GM23248 (cell line): ENCODE results near the gene TCF7L2. TPM values are rescaled to one million over a fixed set of nuclear protein-coding genes. Genes with fewer than 3 reads are reported as not detected.

Experiments
- DNase-seq: peaks from one replicate; pipeline ENCODE4 v3.0.0-alpha.2; 2015
- H2AFZ ChIP-seq: fragments of 200-600 bp; sonication (generic); 2 replicates; pipeline ENCODE4 v1.6.1; 2016; ENCODE audit warnings: antibody characterized with exemption
- H3F3A ChIP-seq: fragments of 200-600 bp; sonication (generic); 2 replicates; pipeline ENCODE4 v1.6.1; 2016; ENCODE audit warnings: mild to moderate bottlenecking, antibody characterized with exemption, mixed run types; ENCODE audit not compliant: insufficient read depth
- H3K27ac ChIP-seq: fragments of 200-600 bp; sonication (generic); 2 replicates; pipeline ENCODE4 v1.5.1; 2016; ENCODE audit warnings: mild to moderate bottlenecking
- H3K27me3 ChIP-seq: fragments of 200-600 bp; sonication (generic); replicated peaks from 2 replicates; pipeline ENCODE4 v1.6.1; 2016; ENCODE audit warnings: mild to moderate bottlenecking; ENCODE audit not compliant: insufficient read depth
- H3K36me3 ChIP-seq: fragments of 200-600 bp; sonication (generic); 2 replicates; pipeline ENCODE4 v1.6.1; 2016; ENCODE audit warnings: low read depth, mild to moderate bottlenecking
- H3K4me1 ChIP-seq: fragments of 200-600 bp; sonication (generic); 2 replicates; pipeline ENCODE4 v1.6.1; 2016; ENCODE audit warnings: mild to moderate bottlenecking; ENCODE audit not compliant: insufficient read depth
- H3K4me2 ChIP-seq: fragments of 200-600 bp; sonication (generic); one replicate; pipeline ENCODE4 v1.6.1; 2016; ENCODE audit warnings: mild to moderate bottlenecking; ENCODE audit not compliant: unreplicated experiment
- H3K4me3 ChIP-seq: fragments of 200-600 bp; sonication (generic); 2 replicates; pipeline ENCODE4 v1.5.1; 2016; ENCODE audit warnings: mild to moderate bottlenecking
- H3K79me2 ChIP-seq: fragments of 200-600 bp; sonication (generic); 2 replicates; pipeline ENCODE4 v1.6.1; 2016; ENCODE audit warnings: mild to moderate bottlenecking; ENCODE audit not compliant: insufficient read depth
- H3K9ac ChIP-seq: fragments of 200-600 bp; sonication (generic); 2 replicates; pipeline ENCODE4 v1.6.1; 2016; ENCODE audit warnings: mild to moderate bottlenecking
- H3K9me2 ChIP-seq: fragments of 200-600 bp; sonication (generic); 2 replicates; pipeline ENCODE4 v1.6.1; 2016; ENCODE audit warnings: mixed run types, mild to moderate bottlenecking, moderate library complexity; ENCODE audit not compliant: insufficient read depth
- H3K9me3 ChIP-seq: fragments of 200-600 bp; sonication (generic); one replicate; pipeline ENCODE4 v1.6.1; 2017; ENCODE audit warnings: low read depth
- H4K20me1 ChIP-seq: fragments of 200-600 bp; sonication (generic); 2 replicates; pipeline ENCODE4 v1.6.0; 2016; ENCODE audit not compliant: insufficient read depth
- EZH2 ChIP-seq: fragments of 200-600 bp; sonication (generic); IDR thresholded peaks from 2 replicates; pipeline ENCODE4 v1.6.1; 2018; ENCODE audit warnings: antibody characterized with exemption, mild to moderate bottlenecking; ENCODE audit not compliant: insufficient read depth, poor library complexity, severe bottlenecking
- EZH2phosphoT487 ChIP-seq: fragments of 200-600 bp; sonication (generic); IDR thresholded peaks from 2 replicates; pipeline ENCODE4 v1.6.1; 2018; ENCODE audit warnings: antibody characterized with exemption, moderate library complexity, mild to moderate bottlenecking, low read depth; ENCODE audit not compliant: insufficient read depth
- WGBS, 2 experiments: methylation state at CpG; one replicate each; pipeline ENCODE4 v1.1.6; 2015 to 2017; ENCODE audit warnings: low lambda C conversion rate in 2 of 2, low coverage in 1 of 2; ENCODE audit errors: missing lambda C conversion rate in 2 of 2; 5-methylcytosine and 5-hydroxymethylcytosine counted together
- in situ Hi-C: fragments of 300-500 bp; cut with MboI; formaldehyde crosslinking; loops from 2 replicates; pipeline ENCODE4 v1.15.0; 2020
- polyA plus RNA-seq: library from polyadenylated mRNA; unstranded; fragments of >200 nt; fragmentation: Nextera tagmentation; extraction: Ambion mirVana; gene quantifications from 2 replicates; pipeline ENCODE4 v1.2.1, GENCODE V29; 2016
- total RNA-seq: library from RNA; depleted of rRNA; stranded (reverse); fragments of >200 nt; shearing (Covaris generic); gene quantifications from 2 replicates; pipeline ENCODE4 v1.2.3, GENCODE V29; 2014

The TCF7L2 gene
- total and polyA plus RNA-seq, 2 experiments from 2014 or later: 6.2 to 19.3 TPM

DNA sequence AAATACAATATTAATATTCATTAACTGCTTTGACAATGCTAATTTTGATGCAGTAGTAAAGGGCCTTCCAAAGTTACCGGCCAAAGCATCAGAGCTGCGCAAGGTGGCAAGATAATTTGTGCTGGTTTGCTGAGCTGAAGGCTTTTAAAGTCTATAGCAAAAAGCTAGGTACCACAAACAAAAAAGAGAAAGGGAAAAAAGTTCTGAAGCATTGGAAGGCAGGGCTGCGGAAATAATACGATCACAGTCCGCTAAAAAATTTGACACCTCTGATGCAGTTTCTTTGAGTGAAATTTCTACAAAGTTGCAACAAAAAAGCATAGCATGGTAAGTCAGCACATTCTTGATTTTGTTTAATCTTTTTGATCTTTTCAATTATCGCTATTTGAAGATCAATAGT is 175.6 kb downstream of the TCF7L2 start:
- 97 to 98% methylated on average over 6 of the region's 6 CpGs for WGBS, 2 experiments
- Histone ChIP-seq H3K9ac (peak overlapping the region; percentile 74), H3K4me1 (peaks cover 40% of the 10 kb centered on the region), H3K27ac (no peak overlapping the region), H3K9me3 (no peaks in the 10 kb centered on the region), H3F3A (peaks cover 10% of the 10 kb centered on the region), H3K4me2 (no peak overlapping the region), H3K27me3 (no peaks in the 10 kb centered on the region), H3K9me2 (no peaks in the 10 kb centered on the region), H3K79me2 (peaks cover 98% of the 10 kb centered on the region), H4K20me1 (no peaks in the 10 kb centered on the region), H2AFZ (no peak overlapping the region), H3K4me3 (peak overlapping the region; percentile 77; the same call in 1 of the 2 replicates), H3K36me3 (no peaks in the 10 kb centered on the region)
- in situ Hi-C loops: loop anchor here (10.0 kb wide), 1 partner anchor 171 kb away; the partner anchor contains the start of gene TCF7L2
- DNase-seq: no peak
- no peak for TF ChIP-seq EZH2

DNA sequence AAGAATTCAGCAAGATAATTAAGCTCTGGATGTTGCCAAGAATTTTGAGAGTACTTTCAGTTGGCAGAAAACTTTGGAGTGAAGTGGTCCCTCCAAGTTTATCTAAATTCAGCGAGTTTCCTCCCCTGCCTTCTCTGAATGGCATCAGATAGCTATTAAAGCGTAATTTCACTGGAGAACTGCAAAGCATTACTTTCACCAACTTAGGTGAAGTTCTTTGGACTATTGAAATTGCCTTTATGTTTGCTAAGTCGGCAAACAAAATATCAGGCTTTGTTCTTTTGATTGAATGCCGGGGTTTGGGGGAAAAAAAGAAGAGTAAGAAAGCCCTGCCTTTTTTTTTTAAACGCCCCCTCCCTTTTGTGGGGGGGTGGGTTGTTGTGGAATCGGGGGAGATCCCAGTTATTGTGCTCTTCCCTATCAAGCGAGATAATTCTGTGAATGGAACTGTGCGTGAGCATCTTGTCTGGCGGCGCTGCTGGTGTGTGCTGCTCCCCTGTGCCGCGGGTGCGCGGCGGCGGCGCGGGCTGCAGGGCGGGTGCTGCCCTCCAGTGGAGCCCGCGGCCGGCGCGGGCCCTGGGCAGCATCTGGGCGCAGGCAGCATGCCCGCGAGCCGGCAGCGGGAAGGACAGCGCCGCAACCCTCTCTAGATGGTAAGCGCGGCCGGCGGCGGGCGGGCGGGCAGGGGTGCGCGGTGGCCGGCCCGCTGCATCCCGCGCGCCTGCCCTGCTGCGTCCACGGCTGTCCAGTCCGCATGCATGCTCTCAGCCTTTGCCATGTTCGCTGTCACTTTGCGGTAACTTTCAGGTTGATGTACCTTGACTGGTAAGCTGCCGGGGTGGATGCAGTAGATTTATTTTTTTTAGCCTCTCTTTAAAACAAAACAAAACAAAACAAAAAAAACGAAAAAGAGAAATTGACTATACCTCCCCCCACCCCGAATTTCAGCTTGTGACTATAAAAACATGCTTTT is 176.5 kb downstream of the TCF7L2 start:
- Histone ChIP-seq H3K4me3 (peak overlapping the region; percentile 77), H3K79me2 (peaks cover 98% of the 10 kb centered on the region), H3K9ac (peak overlapping the region; percentile 74), H3K36me3 (no peaks in the 10 kb centered on the region), H3K27me3 (no peaks in the 10 kb centered on the region), H3K4me2 (peak overlapping the region; percentile 97), H3K9me3 (no peaks in the 10 kb centered on the region), H4K20me1 (no peaks in the 10 kb centered on the region), H3K9me2 (no peaks in the 10 kb centered on the region), H3F3A (peaks cover 18% of the 10 kb centered on the region), H2AFZ (peak overlapping the region; percentile 57), H3K27ac (peak overlapping the region; percentile 95), H3K4me1 (peaks cover 49% of the 10 kb centered on the region)
- DNase-seq: peak; percentile 95
- in situ Hi-C loops: loop anchor here (10.0 kb wide), 1 partner anchor 172 kb away; the partner anchor contains the start of gene TCF7L2
- TF ChIP-seq EZH2 (no peak), EZH2phosphoT487 (no peak)
- WGBS, 2 experiments: 2% methylated on average over 49 to 53 of the region's 53 CpGs

DNA sequence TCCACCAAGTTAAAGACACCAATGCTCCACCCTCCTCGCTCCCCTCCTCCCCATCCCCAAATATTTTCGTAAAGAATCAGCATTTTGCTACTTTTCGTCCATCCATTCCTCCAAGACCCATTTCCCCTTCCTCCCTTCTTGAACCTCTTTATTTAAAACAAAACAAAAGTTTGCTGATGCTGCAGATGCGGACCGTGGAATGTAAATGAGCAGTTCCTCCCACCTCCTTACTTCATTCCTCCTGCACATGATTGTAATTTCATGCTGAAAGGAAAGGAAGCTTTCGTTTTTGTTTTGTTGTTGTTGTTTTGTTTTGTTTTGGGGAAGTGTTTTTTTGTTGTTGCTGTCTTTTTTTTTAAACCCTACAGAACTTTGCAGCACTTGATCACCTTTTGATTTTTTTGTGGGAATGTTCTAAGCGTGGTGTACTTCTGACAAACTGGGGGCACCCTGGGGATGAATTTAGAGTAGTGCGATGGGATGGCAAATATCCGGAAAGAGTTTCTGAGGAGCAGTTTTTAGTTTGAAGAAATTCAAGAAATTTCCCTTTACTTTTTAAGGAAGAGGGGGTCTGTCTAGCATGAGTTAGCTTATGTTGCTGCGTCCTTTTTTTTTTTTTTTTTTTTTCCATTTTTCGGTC is 177.3 kb downstream of the TCF7L2 start:
- no peaks in the 10 kb centered on the region for H3K9me2 ChIP-seq
- no peaks in the 10 kb centered on the region for H3K27me3 ChIP-seq
- peaks cover 25% of the 10 kb centered on the region for H3F3A ChIP-seq
- WGBS, 2 experiments: 1% methylated on average over 11 of the region's 11 CpGs
- peak; percentile 67 for DNase-seq
- peak overlapping the region; percentile 95 for H3K27ac ChIP-seq
- no peaks in the 10 kb centered on the region for H3K36me3 ChIP-seq
- H3K79me2 ChIP-seq: peaks cover 89% of the 10 kb centered on the region
- no peak overlapping the region for H2AFZ ChIP-seq
- peaks cover 56% of the 10 kb centered on the region for H3K4me1 ChIP-seq
- peak overlapping the region; percentile 77 for H3K4me3 ChIP-seq
- no peaks in the 10 kb centered on the region for H3K9me3 ChIP-seq
- no peak for TF ChIP-seq EZH2phosphoT487
- no peak for TF ChIP-seq EZH2
- peak overlapping the region; percentile 74 for H3K9ac ChIP-seq
- H3K4me2 ChIP-seq: peak overlapping the region; percentile 97
- in situ Hi-C loops: loop anchor here (10.0 kb wide), 1 partner anchor 173 kb away; the partner anchor contains the start of gene TCF7L2
- H4K20me1 ChIP-seq: no peaks in the 10 kb centered on the region

DNA sequence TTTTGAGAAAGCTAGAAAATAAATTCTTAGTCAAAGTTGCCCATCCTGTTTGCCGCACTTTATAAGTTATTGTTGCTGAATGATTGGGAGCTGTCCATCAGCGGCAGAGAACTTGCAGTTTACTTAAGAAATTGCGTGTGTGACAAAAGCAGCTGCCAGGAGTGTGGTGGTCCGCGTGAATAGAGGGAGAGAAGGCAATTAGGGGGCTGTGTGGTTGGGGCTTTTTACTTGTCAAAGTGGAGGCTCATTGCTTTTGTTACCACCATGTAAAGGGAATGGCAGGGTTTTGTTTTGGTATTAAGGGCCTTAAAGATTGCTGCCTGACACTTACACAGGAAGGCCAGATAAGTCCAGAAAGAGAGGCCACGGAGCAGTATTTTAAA is 177.8 kb downstream of the TCF7L2 start:
- Histone ChIP-seq H3K4me3 (peak overlapping the region; percentile 77), H3K9ac (peak overlapping the region; percentile 74), H3K27ac (peak overlapping the region; percentile 95), H3K9me3 (no peaks in the 10 kb centered on the region), H3F3A (peaks cover 30% of the 10 kb centered on the region), H4K20me1 (no peaks in the 10 kb centered on the region), H3K9me2 (no peaks in the 10 kb centered on the region), H3K4me1 (peaks cover 61% of the 10 kb centered on the region), H2AFZ (peak overlapping the region; percentile 51; the same call in 1 of the 2 replicates), H3K36me3 (no peaks in the 10 kb centered on the region), H3K27me3 (no peaks in the 10 kb centered on the region), H3K79me2 (peaks cover 84% of the 10 kb centered on the region), H3K4me2 (peak overlapping the region; percentile 97)
- 5% methylated on average over 6 of the region's 6 CpGs for WGBS, 2 experiments
- in situ Hi-C loops: loop anchor here (10.0 kb wide), 1 partner anchor 173 kb away; the partner anchor contains the start of gene TCF7L2
- TF ChIP-seq EZH2: no peak
- no peak for TF ChIP-seq EZH2phosphoT487
- DNase-seq: peak; percentile 50
